PC-3 (cell line): Measurements from ENCODE around the gene NAV2. TPM values are rescaled to one million over a fixed set of nuclear protein-coding genes. Genes with fewer than 3 reads are reported as not detected.

Experiments used
- ATAC-seq: fragments of 200-7000 bp; cut with Tn5 transposase; 2 replicates; pipeline ENCODE4 v1.9.1; 2020; ENCODE audit warnings: mild to moderate bottlenecking, moderate library complexity
- BruUV-seq: library from RNA; stranded (reverse); fragments of 400-500 nt; replicated peaks from 2 replicates; lab custom pipeline; 2021; lab: Mats Ljungman, UMichigan
- CTCF ChIA-PET: fragments of 300-600 bp; sonication (Branson Sonifier 250); formaldehyde crosslinking; loops from one replicate; lab custom pipeline; 2022; ENCODE audit warnings: antibody characterized with exemption; lab: Charles Lee
- POLR2A ChIA-PET: fragments of 300-600 bp; sonication (Branson Sonifier 250); formaldehyde crosslinking; loops from one replicate; lab custom pipeline; 2022; ENCODE audit warnings: antibody characterized with exemption; ENCODE audit not compliant: unreplicated experiment; lab: Charles Lee
- DNase-seq: peaks from one replicate; pipeline ENCODE4 v3.0.0-alpha.2; 2015
- H2AFZ ChIP-seq: fragments of 300-600 bp; sonication (generic); 2 replicates; pipeline ENCODE4 v1.6.0; 2016; ENCODE audit warnings: antibody characterized with exemption, low read length
- H3F3A ChIP-seq: fragments of 300-600 bp; sonication (generic); one replicate; pipeline ENCODE4 v1.6.0; 2017; ENCODE audit warnings: antibody characterized with exemption, low read length, control low read depth, mild to moderate bottlenecking; ENCODE audit not compliant: unreplicated experiment
- H3K27ac ChIP-seq: fragments of 300-600 bp; sonication (generic); 2 replicates; pipeline ENCODE4 v1.5.1; 2016; ENCODE audit warnings: mild to moderate bottlenecking, low read length
- H3K27me3 ChIP-seq: fragments of 300-600 bp; sonication (generic); 2 replicates; pipeline ENCODE4 v1.6.1; 2016; ENCODE audit warnings: low read length, mixed read lengths
- H3K36me3 ChIP-seq: fragments of 300-600 bp; sonication (generic); 2 replicates; pipeline ENCODE4 v1.6.1; 2016; ENCODE audit warnings: low read depth, mixed run types, low read length, mixed read lengths
- H3K4me1 ChIP-seq: fragments of 300-600 bp; sonication (generic); 2 replicates; pipeline ENCODE4 v1.5.1; 2016; ENCODE audit warnings: low read length; ENCODE audit not compliant: insufficient read depth
- H3K4me2 ChIP-seq: fragments of 300-600 bp; sonication (generic); 2 replicates; pipeline ENCODE4 v1.6.0; 2016; ENCODE audit warnings: low read length
- H3K4me3 ChIP-seq: fragments of 300-600 bp; sonication (generic); 2 replicates; pipeline ENCODE4 v1.5.1; 2016; ENCODE audit warnings: mild to moderate bottlenecking, low read length, mixed read lengths
- H3K79me2 ChIP-seq: fragments of 300-600 bp; sonication (generic); 2 replicates; pipeline ENCODE4 v1.6.1; 2017; ENCODE audit warnings: low read length, mixed read lengths
- H3K9ac ChIP-seq: fragments of 300-600 bp; sonication (generic); 2 replicates; pipeline ENCODE4 v1.6.0; 2016; ENCODE audit warnings: mild to moderate bottlenecking, low read length
- H3K9me2 ChIP-seq: fragments of 300-600 bp; sonication (generic); replicated peaks from 2 replicates; pipeline ENCODE4 v1.6.1; 2016; ENCODE audit warnings: mixed run types, low read length, mixed read lengths
- H3K9me3 ChIP-seq: fragments of 300-600 bp; sonication (generic); 2 replicates; pipeline ENCODE4 v1.6.1; 2016; ENCODE audit warnings: low read length, mixed read lengths
- H4K20me1 ChIP-seq: fragments of 300-600 bp; sonication (generic); 2 replicates; pipeline ENCODE4 v1.6.1; 2016; ENCODE audit warnings: low read length, mixed read lengths
- EZH2 ChIP-seq: fragments of 300-600 bp; sonication (generic); IDR thresholded peaks from one replicate; pipeline ENCODE4 v1.6.1; 2017; ENCODE audit warnings: antibody characterized with exemption, mild to moderate bottlenecking, low read length; ENCODE audit not compliant: unreplicated experiment
- EZH2phosphoT487 ChIP-seq: fragments of 300-600 bp; sonication (generic); IDR thresholded peaks from 2 replicates; pipeline ENCODE4 v1.6.1; 2018; ENCODE audit warnings: mild to moderate bottlenecking, antibody characterized with exemption, low read length, borderline replicate concordance
- intact Hi-C: fragments of 100-400 bp; cut with micrococcal nuclease; formaldehyde crosslinking; loops from 2 replicates; pipeline ENCODE4 v1.9.0; 2023
- total RNA-seq: library from RNA; depleted of rRNA; stranded (reverse); fragments of >200 nt; gene quantifications from 2 replicates; pipeline ENCODE4 v1.2.3, GENCODE V29; 2014
- TF ChIP-seq, protein P1 (sequence below): fragments of 300-600 bp; sonication (generic); conservative IDR thresholded peaks from 2 replicates; pipeline ENCODE4 v1.5.1; 2017; ENCODE audit warnings: antibody characterized with exemption, low read depth, mild to moderate bottlenecking, low read length

The NAV2 gene
- total RNA-seq, 1 experiment from 2014 or later, result 10.4 TPM

DNA sequence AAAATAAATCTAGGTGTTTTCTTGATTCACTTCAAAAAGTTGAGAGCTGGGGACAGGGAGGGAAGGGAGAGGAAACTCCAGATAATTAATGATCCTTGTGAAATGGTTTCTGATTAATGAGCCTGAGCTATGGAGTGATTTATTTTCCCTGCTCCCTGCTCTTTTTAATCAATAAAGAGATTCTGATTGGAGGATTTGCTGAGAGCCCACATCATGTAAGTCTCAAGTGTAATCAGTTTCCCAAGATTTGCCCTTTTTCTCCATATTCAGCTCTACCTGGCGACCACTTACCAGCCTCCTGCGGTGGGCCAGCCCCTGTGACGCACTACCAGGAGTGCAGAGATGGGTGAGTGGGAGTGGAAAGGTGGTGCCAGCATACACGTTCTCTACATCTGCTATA, 114.0 kb downstream of the NAV2 start:
- Histone ChIP-seq H3K36me3 (no peaks in the 10 kb centered on the region), H3K27me3 (no peaks in the 10 kb centered on the region), H2AFZ (no peak overlapping the region), H3K4me2 (no peak overlapping the region), H3K79me2 (peaks cover 21% of the 10 kb centered on the region), H3K9me2 (no peaks in the 10 kb centered on the region), H3K4me1 (peaks cover 15% of the 10 kb centered on the region), H3K9me3 (no peaks in the 10 kb centered on the region), H4K20me1 (peaks cover 3% of the 10 kb centered on the region; the same call in 1 of the 2 replicates), H3K4me3 (no peak overlapping the region), H3K27ac (no peak overlapping the region), H3F3A (peaks cover 5% of the 10 kb centered on the region), H3K9ac (no peak overlapping the region)
- CTCF ChIA-PET, result no interaction called here
- TF ChIP-seq EZH2 (no peak), EZH2phosphoT487 (no peak)
- TF ChIP-seq, protein P1, sequence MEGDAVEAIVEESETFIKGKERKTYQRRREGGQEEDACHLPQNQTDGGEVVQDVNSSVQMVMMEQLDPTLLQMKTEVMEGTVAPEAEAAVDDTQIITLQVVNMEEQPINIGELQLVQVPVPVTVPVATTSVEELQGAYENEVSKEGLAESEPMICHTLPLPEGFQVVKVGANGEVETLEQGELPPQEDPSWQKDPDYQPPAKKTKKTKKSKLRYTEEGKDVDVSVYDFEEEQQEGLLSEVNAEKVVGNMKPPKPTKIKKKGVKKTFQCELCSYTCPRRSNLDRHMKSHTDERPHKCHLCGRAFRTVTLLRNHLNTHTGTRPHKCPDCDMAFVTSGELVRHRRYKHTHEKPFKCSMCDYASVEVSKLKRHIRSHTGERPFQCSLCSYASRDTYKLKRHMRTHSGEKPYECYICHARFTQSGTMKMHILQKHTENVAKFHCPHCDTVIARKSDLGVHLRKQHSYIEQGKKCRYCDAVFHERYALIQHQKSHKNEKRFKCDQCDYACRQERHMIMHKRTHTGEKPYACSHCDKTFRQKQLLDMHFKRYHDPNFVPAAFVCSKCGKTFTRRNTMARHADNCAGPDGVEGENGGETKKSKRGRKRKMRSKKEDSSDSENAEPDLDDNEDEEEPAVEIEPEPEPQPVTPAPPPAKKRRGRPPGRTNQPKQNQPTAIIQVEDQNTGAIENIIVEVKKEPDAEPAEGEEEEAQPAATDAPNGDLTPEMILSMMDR, result no peak
- intact Hi-C loops, result loop anchor here (5.0 kb wide), 1 partner anchor 76 kb away; no protein-coding TSS in a partner anchor
- POLR2A ChIA-PET, result no interaction called here
- BruUV-seq, result no TSS peak
- DNase-seq (no peak), ATAC-seq (no peak)

DNA sequence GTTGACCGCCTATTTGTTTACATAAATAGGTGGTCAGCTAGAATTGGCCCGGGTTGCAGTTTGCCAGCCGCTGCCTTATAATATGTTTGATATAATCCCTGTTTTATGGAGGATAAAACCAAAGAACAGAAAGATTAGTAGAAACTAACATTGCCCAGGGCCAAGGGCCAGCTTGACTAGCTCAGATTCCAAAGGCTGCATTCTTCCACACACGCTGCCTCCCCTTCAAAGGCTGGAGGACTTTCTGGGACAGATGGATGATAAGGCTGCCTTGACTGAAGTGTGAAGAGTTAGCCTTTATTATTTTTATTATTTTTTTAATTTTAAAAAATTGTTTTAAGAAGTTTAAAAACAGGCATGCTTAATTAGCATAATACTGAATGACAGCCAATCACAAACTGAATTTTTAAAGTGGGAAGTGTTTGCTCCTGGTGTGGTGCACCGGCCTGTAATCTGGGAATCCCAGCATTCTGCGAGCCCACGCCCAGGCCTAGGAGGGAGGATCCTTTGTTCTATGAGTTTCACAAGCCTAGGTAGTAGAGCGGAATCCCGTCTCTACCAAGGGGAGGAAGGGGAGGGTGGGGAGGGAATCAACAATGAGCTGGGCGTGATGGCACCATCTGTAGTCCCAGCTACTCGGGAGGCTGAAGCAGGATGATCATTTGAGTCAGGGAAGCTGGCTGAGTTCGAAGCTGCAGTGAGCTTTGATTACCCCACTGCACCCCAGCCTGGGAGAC, 114.9 kb downstream of the NAV2 start:
- ChIA-PET POLR2A (no interaction called here), CTCF (no interaction called here)
- no peak overlapping the region for H3K9ac ChIP-seq
- TF ChIP-seq, protein P1, result no peak
- TF ChIP-seq EZH2phosphoT487 (no peak), EZH2 (no peak)
- H3F3A ChIP-seq, result peaks cover 5% of the 10 kb centered on the region
- H3K27ac ChIP-seq, result no peak overlapping the region
- H3K27me3 ChIP-seq, result no peaks in the 10 kb centered on the region
- H3K9me3 ChIP-seq, result no peaks in the 10 kb centered on the region
- H3K36me3 ChIP-seq, result peaks cover 2% of the 10 kb centered on the region; the same call in 1 of the 2 replicates
- no peak overlapping the region for H2AFZ ChIP-seq
- peaks cover 3% of the 10 kb centered on the region; the same call in 1 of the 2 replicates for H4K20me1 ChIP-seq
- peaks cover 18% of the 10 kb centered on the region for H3K79me2 ChIP-seq
- H3K9me2 ChIP-seq, result no peaks in the 10 kb centered on the region
- intact Hi-C loops, result loop anchor here (5.0 kb wide), 1 partner anchor 75 kb away; no protein-coding TSS in a partner anchor
- no peak overlapping the region for H3K4me2 ChIP-seq
- DNase-seq, result no peak
- no peak overlapping the region for H3K4me3 ChIP-seq
- ATAC-seq, result no peak
- peaks cover 15% of the 10 kb centered on the region for H3K4me1 ChIP-seq
- no TSS peak for BruUV-seq
